ENCODE results near the gene CHST3. TPM values are rescaled to one million over a fixed set of nuclear protein-coding genes. Genes with fewer than 3 reads are reported as not detected.

Gene CHST3
- total and polyA plus RNA-seq, 9 of the 15 experiments (the other 6 are each of a cell fraction or from before 2014, with no cell fraction given), result 0.01 to 1.3 (median 0.15) TPM

GRCh38 chr10:71984126-71984808 lies 20.1 kb downstream of the CHST3 start (continued):
- TF ChIP-seq EZH2 (IDR thresholded peaks at IDR 0.05; ENCODE audit: borderline replicate concordance, low read depth, low read length) (no peak), RBM15 (IDR thresholded peaks at IDR 0.05; ENCODE audit: insufficient read depth, low read length) (no peak), E2F3 (CRISPR knock-in tag; IDR thresholded peaks at IDR 0.05) (no peak)

GRCh38 chr10:71984809-71985388 lies 20.7 kb downstream of the CHST3 start:
- intact Hi-C loops (cut with micrococcal nuclease), result no loop called here
- 20% methylated on average over 9 of the region's 9 CpGs for WGBS (ENCODE audit: insufficient coverage, low coverage, missing lambda C conversion rate)
- no peak overlapping the region for H3K4me3 ChIP-seq
- BruUV-seq (replicated peaks), result no TSS peak
- no peak overlapping the region for H3K4me2 ChIP-seq (ENCODE audit: insufficient read depth, low read length)
- POLR2A ChIA-PET, result interaction anchor here (0.6 to 2.0 kb wide), 9 partner anchors 10 to 1055 kb away, joined by 3 to 10 read pairs (median 3); no protein-coding TSS in a partner anchor
- peaks cover 4% of the 10 kb centered on the region; the same call in 1 of the 2 replicates for H3K9me3 ChIP-seq (replicated peaks; ENCODE audit: control insufficient read depth, insufficient read depth, low read depth, low read length)
- no peaks in the 10 kb centered on the region for H3K36me3 ChIP-seq (ENCODE audit: control insufficient read depth, insufficient read depth, low read length)
- no peak for ATAC-seq
- in situ Hi-C loops (cut with MboI), result no loop called here
- no peak for DNase-seq (ENCODE audit: extremely low read depth in 1 of 4, low spot score in 3 of 4)
- H3K4me1 ChIP-seq (replicated peaks in 1 of 2; ENCODE audit: control insufficient read depth in 2 of 2, insufficient read depth in 2 of 2, low read length in 2 of 2), result peaks cover 11 to 12% of the 10 kb centered on the region in 2 experiments; a peak in 4 of 5 replicates
- TF ChIP-seq ZNF707 (CRISPR knock-in tag; conservative IDR thresholded peaks at IDR 0.05) (no peak), CCNT2 (IDR thresholded peaks at IDR 0.05; ENCODE audit: borderline replicate concordance, extremely low read depth, insufficient read length, low read depth, low read length) (no peak), ZNF609 (CRISPR knock-in tag; IDR thresholded peaks at IDR 0.05; ENCODE audit: borderline replicate concordance) (no peak), WHSC1 (IDR thresholded peaks at IDR 0.05; ENCODE audit: low read length) (no peak)
- no peak overlapping the region for H2AFZ ChIP-seq (ENCODE audit: low read depth, low read length)
- no peaks in the 10 kb centered on the region for H3K79me2 ChIP-seq (ENCODE audit: control insufficient read depth, insufficient read depth, low read length)
- H3K9me1 ChIP-seq (ENCODE audit: control insufficient read depth, insufficient read depth, low read length), result no peaks in the 10 kb centered on the region
- H3K27me3 ChIP-seq (ENCODE audit: control insufficient read depth in 2 of 2, insufficient read depth in 2 of 2, low read length in 2 of 2), result peaks cover 42 to 53% of the 10 kb centered on the region in 2 experiments
- no peak overlapping the region for H3K27ac ChIP-seq (ENCODE audit: extremely low read depth, low read depth, low read length)
- no peak overlapping the region for H3K9ac ChIP-seq (ENCODE audit: insufficient read depth in 1 of 2, low read depth in 2 of 2, low read length in 2 of 2)
- CTCF ChIA-PET (ENCODE audit: low intra/inter-chr PET ratio), result no interaction called here
- no peaks in the 10 kb centered on the region; the same call in 1 of the 2 replicates for H4K20me1 ChIP-seq (replicated peaks; ENCODE audit: control insufficient read depth, insufficient read depth, low read length)
- FAIRE-seq, result no peak

All from K562 (cell line).